ENCODE results near the gene LRP8.

LRP8 gene

DNA sequence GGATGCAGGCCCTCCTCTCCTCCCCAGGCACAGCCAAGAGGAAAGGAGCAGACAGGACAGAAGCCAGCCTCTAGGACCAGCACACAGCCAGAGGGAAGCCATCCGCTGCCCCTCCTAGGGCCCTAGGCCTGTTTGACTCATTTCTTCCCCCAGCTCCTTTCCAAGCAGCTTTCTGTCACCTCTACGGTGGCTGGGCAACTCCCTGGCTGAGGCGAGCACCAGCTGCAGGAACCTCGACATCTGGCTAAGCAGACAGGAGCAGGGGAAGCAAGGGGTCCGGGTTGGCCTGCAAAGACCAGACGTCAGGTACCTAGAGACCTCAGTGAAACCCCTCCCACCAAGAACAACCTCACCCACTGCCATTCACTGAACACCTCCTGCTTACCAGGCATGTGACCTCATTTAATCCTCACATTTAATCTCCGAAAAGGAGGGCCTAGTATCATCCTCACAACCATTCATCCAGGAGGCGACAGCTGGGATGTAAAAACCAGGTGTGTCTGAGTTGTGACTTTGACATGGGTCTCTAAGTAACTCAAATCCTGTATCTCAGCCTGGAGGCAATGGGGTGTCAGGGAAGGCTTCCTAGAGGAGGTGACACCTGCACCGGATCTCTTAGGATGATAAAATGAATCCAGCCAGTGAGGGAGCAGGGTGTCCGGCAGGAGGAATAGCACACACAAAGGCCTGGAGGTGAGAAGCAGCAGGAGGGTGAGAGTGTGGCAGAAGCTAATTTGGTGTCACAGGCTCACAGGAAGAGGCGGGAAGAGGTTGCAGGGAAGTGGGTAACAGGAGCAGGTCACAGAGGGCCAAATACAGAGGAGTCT is 5.9 kb downstream of the LRP8 start:
- no peak for DNase-seq (ENCODE audit: low read depth)

DNA sequence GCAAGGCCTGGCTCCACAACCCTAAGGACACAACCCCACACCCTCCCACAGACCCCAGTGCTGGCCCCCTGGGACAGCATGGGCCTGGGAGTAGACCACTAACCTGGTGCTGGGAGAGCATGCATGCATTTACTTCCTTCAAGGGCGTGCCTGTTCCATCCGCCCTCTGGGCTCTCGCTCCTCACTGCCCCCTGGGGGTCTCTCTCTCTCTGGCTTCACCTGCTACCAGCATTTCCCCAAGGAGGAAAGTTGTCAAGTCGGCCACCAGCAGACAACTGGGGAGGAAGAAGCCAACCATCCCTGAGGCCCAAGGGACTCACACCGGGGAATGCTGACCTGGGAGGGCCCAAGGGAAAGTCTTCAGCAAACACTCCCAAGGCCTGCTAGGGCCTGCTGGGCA is 6.5 kb downstream of the LRP8 start:
- DNase-seq (ENCODE audit: low read depth): no peak

- no peak for DNase-seq (ENCODE audit: low read depth)
Measured at GRCh38 chr1:53320646-53321045, 7.2 kb downstream of the LRP8 start.

GRCh38 chr1:53319296-53320101 is 8.4 kb downstream of the LRP8 start:
- DNase-seq (ENCODE audit: low read depth): no peak

- no peak for DNase-seq (ENCODE audit: low read depth)
Measured at GRCh38 chr1:53317646-53318539, 10.0 kb downstream of the LRP8 start.

- no peak for DNase-seq (ENCODE audit: low read depth)
Measured at GRCh38 chr1:53316766-53317581, 10.9 kb downstream of the LRP8 start.

- no peak for DNase-seq (ENCODE audit: low read depth)
Measured at GRCh38 chr1:53316424-53316765, 11.5 kb downstream of the LRP8 start.

DNA sequence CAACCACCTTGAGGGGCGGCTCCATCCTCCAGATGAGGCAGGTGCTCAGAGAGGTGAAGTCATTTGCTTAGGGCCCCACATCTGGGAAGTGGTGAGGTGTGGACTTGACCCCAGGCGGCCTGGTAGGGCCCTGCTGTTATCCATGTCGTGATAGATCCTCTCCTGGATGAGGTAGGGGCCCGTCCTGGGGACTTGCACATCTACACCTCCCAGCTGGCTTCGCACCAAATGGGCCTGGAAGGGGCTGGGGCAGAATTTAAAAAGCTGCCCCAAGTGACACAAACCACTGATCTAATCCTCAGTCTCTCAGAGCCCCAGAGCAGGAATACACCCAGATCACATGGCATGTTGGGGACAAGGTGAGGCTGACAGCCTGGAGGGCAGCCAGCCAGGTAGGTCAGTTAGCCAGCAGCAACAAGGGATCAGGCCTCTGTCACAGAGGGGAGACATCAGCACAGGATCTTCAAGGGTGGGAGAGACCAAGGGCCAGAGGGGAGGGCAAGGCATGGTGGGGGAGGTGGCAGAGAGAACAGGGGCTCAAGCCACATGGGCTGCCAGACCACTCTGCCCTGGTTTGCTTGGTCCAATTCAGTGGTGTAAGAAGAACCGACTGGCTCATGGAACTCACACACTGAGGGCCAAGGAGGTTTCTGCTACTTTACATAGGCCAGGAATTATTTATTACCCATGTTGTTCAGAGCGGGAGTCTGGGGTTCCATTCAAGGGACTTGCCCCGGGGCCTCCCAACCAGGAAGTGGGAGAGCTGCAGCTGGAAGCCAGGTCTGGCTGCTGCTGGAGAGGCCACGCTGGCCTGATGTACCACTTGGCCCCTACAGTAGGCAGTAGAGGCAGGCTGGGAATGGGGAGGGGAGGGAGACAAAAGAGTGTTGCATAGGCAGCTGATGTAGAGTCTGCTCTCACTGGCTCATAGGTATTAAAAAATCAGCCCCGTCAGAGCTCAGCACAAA is 12.1 kb downstream of the LRP8 start:
- DNase-seq (ENCODE audit: low read depth): no peak

DNA sequence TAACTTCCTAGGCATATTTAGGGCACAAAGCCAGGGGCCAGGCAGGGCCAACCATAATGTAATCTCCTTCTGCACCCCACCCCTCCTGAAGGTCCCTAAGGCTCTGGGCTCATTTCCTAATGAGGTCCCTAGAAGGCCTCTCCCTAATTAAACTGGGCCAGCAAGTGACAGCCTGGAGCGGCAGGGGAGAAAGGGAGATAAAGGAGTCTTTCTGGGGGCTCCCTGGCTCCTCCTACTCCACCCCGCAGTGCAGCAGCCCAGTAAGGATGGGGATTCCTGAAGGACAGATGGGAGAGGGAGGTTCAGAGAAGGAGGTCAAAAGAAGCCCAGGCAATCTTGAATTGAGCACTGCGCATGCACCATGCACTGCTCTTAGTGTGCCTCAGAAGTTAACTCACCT is 12.8 kb downstream of the LRP8 start:
- DNase-seq (ENCODE audit: low read depth): no peak

GRCh38 chr1:53314606-53315005 is 13.3 kb downstream of the LRP8 start:
- no peak for DNase-seq (ENCODE audit: low read depth)

- DNase-seq (ENCODE audit: low read depth): no peak
Measured at GRCh38 chr1:53314096-53314495, 13.8 kb downstream of the LRP8 start.

DNA sequence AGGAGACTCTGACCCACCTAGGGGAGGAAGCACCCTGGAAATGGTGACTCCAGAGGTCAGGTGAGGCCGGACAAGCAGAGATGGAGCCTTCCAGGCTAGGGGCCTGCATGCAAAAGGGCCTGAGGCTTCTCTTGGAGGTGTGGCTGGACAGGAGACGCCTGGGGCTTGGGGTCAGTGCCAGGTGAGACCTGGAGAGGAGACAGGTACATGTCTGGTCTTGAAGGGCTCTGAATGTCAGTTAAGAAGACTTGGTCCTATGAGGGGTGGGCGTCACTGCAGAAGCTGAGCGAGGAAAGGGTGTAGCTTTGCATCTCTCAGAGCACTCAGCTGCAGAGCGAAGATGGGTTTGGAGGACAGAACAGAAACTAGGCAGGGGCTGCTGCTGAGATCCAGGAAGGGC is 14.3 kb downstream of the LRP8 start:
- DNase-seq (ENCODE audit: low read depth): no peak

GRCh38 chr1:53311702-53312305 is 16.1 kb downstream of the LRP8 start:
- DNase-seq (ENCODE audit: low read depth): no peak

- no peak for DNase-seq (ENCODE audit: low read depth)
Measured at GRCh38 chr1:53310847-53311681, 16.8 kb downstream of the LRP8 start.

DNA sequence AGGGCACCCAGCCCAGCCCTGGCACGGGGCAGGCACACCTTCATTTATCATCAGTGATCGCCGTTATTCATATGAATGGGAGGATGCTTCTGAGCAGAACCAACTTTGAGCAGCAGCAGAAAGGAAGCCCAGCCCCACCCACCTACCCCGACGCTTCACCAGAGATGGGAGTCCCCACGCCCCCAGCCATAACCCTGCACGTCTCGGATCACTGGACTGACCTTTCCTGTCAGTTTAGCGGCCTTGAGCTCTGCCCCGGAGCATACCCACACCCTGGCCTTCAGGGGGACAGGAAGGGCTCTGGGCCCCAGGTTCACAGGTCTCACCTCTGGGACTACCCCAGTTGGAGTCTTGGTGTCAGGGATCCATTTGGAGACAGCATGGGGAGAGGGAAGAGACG is 18.1 kb downstream of the LRP8 start:
- no peak for DNase-seq (ENCODE audit: low read depth)

DNA sequence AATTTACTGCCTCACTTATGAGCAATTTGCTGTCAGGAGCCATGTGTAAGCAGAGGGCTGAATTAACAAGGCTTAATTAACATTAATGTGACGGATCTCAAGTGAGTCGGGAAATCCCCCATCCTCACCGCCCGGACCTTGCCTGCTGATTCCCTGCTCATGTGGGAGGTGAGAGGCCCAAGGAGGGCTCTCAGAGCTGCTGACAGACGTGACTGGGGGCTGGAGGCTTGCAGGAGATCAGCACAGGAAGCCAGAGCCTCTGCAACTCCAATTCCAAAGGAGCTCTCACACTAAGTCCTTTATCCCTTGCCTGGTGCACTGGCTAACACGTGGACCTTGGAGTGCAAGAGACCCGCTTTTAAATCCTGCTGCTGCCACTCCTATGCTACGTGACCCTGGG is 19.4 kb downstream of the LRP8 start:
- no peak for DNase-seq (ENCODE audit: low read depth)

- DNase-seq (ENCODE audit: low read depth): no peak
Measured at GRCh38 chr1:53307037-53307436, 20.8 kb downstream of the LRP8 start.

GRCh38 chr1:53306168-53306567 is 21.7 kb downstream of the LRP8 start:
- no peak for DNase-seq (ENCODE audit: low read depth)

DNA sequence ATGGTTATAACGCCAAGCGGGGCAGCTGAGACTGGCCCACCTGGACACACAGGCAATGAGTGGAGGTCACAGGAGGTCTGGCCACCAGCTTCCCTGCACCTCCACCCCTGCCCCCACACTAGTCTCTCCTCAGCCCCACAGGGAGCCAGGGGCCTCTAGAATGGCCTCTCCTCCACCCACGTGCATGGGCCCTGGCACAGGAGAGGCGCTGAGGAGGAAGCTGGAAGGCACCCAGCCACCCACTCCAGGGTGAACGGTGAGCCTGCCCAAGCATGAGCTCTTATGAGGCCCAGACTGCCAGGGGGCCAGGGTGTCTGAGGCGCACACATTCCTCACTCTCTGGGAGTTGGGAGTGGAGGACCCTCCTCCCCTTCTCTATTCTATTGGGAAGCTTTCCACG is 22.2 kb downstream of the LRP8 start:
- DNase-seq (ENCODE audit: low read depth): no peak

All from stimulated activated CD8-positive, alpha-beta memory T cell treated with anti-CD3 and anti-CD28 coated beads, Interleukin-15, amount 100 ng/mL, for 1 hour (primary cell).